NCI-H2196 (cell line): ENCODE results near the gene MAPKAP1.
"Not testable (repeated sequence)": the region's sequence is repeated elsewhere in the genome, so short reads cannot be mapped to it uniquely, and the experiment has no call there.

ENCODE experiments used
- DNase-seq: peaks from one replicate; lab custom pipeline; 2025; ENCODE audit not compliant: unreplicated experiment; lab: John Stamatoyannopoulos, UW

The MAPKAP1 gene

GRCh38 chr9:125421591-125422181 lies 285.3 kb downstream of the MAPKAP1 start:
- DNase-seq: no peak

GRCh38 chr9:125421166-125421565 lies 285.8 kb downstream of the MAPKAP1 start:
- no peak for DNase-seq

- no peak for DNase-seq
These were observed 288.6 kb downstream of the MAPKAP1 start for GRCh38 chr9:125418404-125418803.

GRCh38 chr9:125416517-125416916 lies 290.5 kb downstream of the MAPKAP1 start:
- DNase-seq: no peak

GRCh38 chr9:125415583-125416460 lies 291.2 kb downstream of the MAPKAP1 start:
- DNase-seq: no peak

- DNase-seq: no peak
These were observed 293.4 kb downstream of the MAPKAP1 start for GRCh38 chr9:125413579-125413978.

GRCh38 chr9:125412166-125412565 lies 294.8 kb downstream of the MAPKAP1 start:
- DNase-seq: no peak

- no peak for DNase-seq
These were observed 295.7 kb downstream of the MAPKAP1 start for GRCh38 chr9:125411171-125411756.

- DNase-seq: no peak
These were observed 296.5 kb downstream of the MAPKAP1 start for GRCh38 chr9:125410522-125410894.

GRCh38 chr9:125409637-125410521 lies 297.1 kb downstream of the MAPKAP1 start:
- DNase-seq: peak; percentile 86

- peak; percentile 8 for DNase-seq
These were observed 297.8 kb downstream of the MAPKAP1 start for GRCh38 chr9:125409217-125409636.

- DNase-seq: peak; percentile 81
These were observed 298.8 kb downstream of the MAPKAP1 start for GRCh38 chr9:125407974-125408900.

GRCh38 chr9:125407432-125407973 lies 299.5 kb downstream of the MAPKAP1 start:
- DNase-seq: no peak

GRCh38 chr9:125406810-125407087 lies 300.3 kb downstream of the MAPKAP1 start:
- DNase-seq: no peak

- DNase-seq: no peak
These were observed 300.8 kb downstream of the MAPKAP1 start for GRCh38 chr9:125405938-125406809.

GRCh38 chr9:125404733-125405132 lies 302.3 kb downstream of the MAPKAP1 start:
- no peak for DNase-seq

- DNase-seq: no peak
These were observed 306.0 kb downstream of the MAPKAP1 start for GRCh38 chr9:125400725-125401716.

GRCh38 chr9:125400232-125400631 lies 306.8 kb downstream of the MAPKAP1 start:
- DNase-seq: not testable (repeated sequence)
